K562 (cell line): ENCODE data around the gene KCNK4. TPM values are rescaled to one million over a fixed set of nuclear protein-coding genes. Genes with fewer than 3 reads are reported as not detected.

Source experiments
- ATAC-seq: fragments of 200-7000 bp; cut with Tn5 transposase; 3 replicates; pipeline ENCODE4 v1.9.1; 2020; ENCODE audit warnings: moderate library complexity
- BruUV-seq: library from RNA; stranded (reverse); fragments of 400-500 nt; replicated peaks from 2 replicates; lab custom pipeline; 2021; lab: Mats Ljungman, UMichigan
- CTCF ChIA-PET: fragments of 300-600 bp; formaldehyde crosslinking; extraction: SDS; loops from one replicate; lab custom pipeline; 2021; ENCODE audit warnings: low intra/inter-chr PET ratio; lab: Yijun Ruan, JAX
- POLR2A ChIA-PET: fragments of 300-600, 350-650 bp; sonication (Branson Sonifier 250); formaldehyde crosslinking; extraction: SDS; loops from one replicate; lab custom pipeline; 2021; ENCODE audit warnings: antibody characterized with exemption, inconsistent platforms; lab: Yijun Ruan, JAX
- DNase-seq, 4 experiments: peaks; one replicate each; pipeline versions ENCODE4 v3.0.0 to v3.0.0-alpha.2; 2011 to 2018; ENCODE audit warnings: low spot score in 3 of 4, mixed read lengths in 3 of 4; ENCODE audit errors: extremely low read depth in 1 of 4
- FAIRE-seq: peaks from 2 replicates; lab custom pipeline; 2011; peaks lifted over from hg19 to GRCh38; lab: Jason Lieb, UNC
- H2AFZ ChIP-seq: 2 replicates; pipeline ENCODE4 v1.6.0; 2011; ENCODE audit warnings: low read depth, low read length, control low read depth, inconsistent platforms
- H3K27ac ChIP-seq: fragments of 200-600 bp; 3 replicates; pipeline ENCODE4 v1.8.0; 2011; ENCODE audit warnings: low read depth, mild to moderate bottlenecking, control low read depth, inconsistent platforms, low read length, moderate library complexity, mixed read lengths; ENCODE audit errors: extremely low read depth
- H3K27me3 ChIP-seq, 2 experiments: fragments of 300-600 bp in 1 of 2; 2 replicates in 1 of 2; 3 replicates in 1 of 2; pipeline versions ENCODE4 v1.6.0 to v1.8.0; 2011; ENCODE audit warnings: inconsistent platforms in 2 of 2, low read length in 2 of 2, mild to moderate bottlenecking in 1 of 2, mixed read lengths in 1 of 2, moderate library complexity in 1 of 2; ENCODE audit not compliant: control insufficient read depth in 2 of 2, insufficient read depth in 2 of 2
- H3K36me3 ChIP-seq: fragments of 300-600 bp; 3 replicates; pipeline ENCODE4 v1.8.0; 2011; ENCODE audit warnings: mild to moderate bottlenecking, low read length, inconsistent platforms; ENCODE audit not compliant: control insufficient read depth, insufficient read depth
- H3K4me1 ChIP-seq, 2 experiments: fragments of 200-600 bp in 1 of 2; replicated peaks in 1 of 2; 2 replicates in 1 of 2; 3 replicates in 1 of 2; pipeline versions ENCODE4 v1.5.1 to v1.8.0; 2011; ENCODE audit warnings: inconsistent platforms in 2 of 2, low read length in 2 of 2, mild to moderate bottlenecking in 1 of 2, mixed read lengths in 1 of 2, moderate library complexity in 1 of 2; ENCODE audit not compliant: control insufficient read depth in 2 of 2, insufficient read depth in 2 of 2
- H3K4me2 ChIP-seq: 2 replicates; pipeline ENCODE4 v1.6.1; 2011; ENCODE audit warnings: low read length, control low read depth, inconsistent platforms, mixed read lengths; ENCODE audit not compliant: insufficient read depth
- H3K4me3 ChIP-seq: fragments of 200-600 bp; sonication (generic), shearing (Covaris generic); 2 replicates; pipeline ENCODE4 v1.5.1; 2016; ENCODE audit warnings: control low read depth, inconsistent platforms
- H3K79me2 ChIP-seq: fragments of 200-600 bp; 3 replicates; pipeline ENCODE4 v1.8.0; 2011; ENCODE audit warnings: low read length, inconsistent platforms; ENCODE audit not compliant: control insufficient read depth, insufficient read depth
- H3K9ac ChIP-seq, 2 experiments: 2 replicates each; pipeline versions ENCODE4 v1.6.0 to v1.6.1; 2011; ENCODE audit warnings: low read depth in 2 of 2, low read length in 2 of 2, control low read depth in 1 of 2, inconsistent platforms in 1 of 2, mild to moderate bottlenecking in 1 of 2, mixed read lengths in 1 of 2; ENCODE audit not compliant: insufficient read depth in 1 of 2
- H3K9me1 ChIP-seq: one replicate; pipeline ENCODE4 v1.6.0; 2011; ENCODE audit warnings: inconsistent platforms, mild to moderate bottlenecking, low read length, moderate library complexity; ENCODE audit not compliant: control insufficient read depth, insufficient read depth
- H3K9me3 ChIP-seq: replicated peaks from 2 replicates; pipeline ENCODE4 v1.5.1; 2011; ENCODE audit warnings: low read depth, low read length, inconsistent platforms; ENCODE audit not compliant: control insufficient read depth, insufficient read depth
- H4K20me1 ChIP-seq: replicated peaks from 2 replicates; pipeline ENCODE4 v1.6.1; 2011; ENCODE audit warnings: low read length, inconsistent platforms, mixed read lengths; ENCODE audit not compliant: control insufficient read depth, insufficient read depth
- BDP1 ChIP-seq: IDR thresholded peaks from 3 replicates; pipeline ENCODE4 v1.6.1; 2011; ENCODE audit not compliant: insufficient read length, insufficient read depth
- CHD4 ChIP-seq: fragments of 200-600 bp; sonication (generic); IDR thresholded peaks from 3 replicates; pipeline ENCODE4 v1.6.1; 2012; ENCODE audit warnings: low read depth, mild to moderate bottlenecking, mixed read lengths, low read length, inconsistent platforms; ENCODE audit not compliant: insufficient read depth, insufficient replicate concordance, poor library complexity, severe bottlenecking
- FOXA1 ChIP-seq: fragments of 450-650 bp; IDR thresholded peaks from 2 replicates; pipeline ENCODE4 v1.6.1; 2016; ENCODE audit warnings: mild to moderate bottlenecking, borderline replicate concordance
- NR2F6 ChIP-seq: fragments of 450-650 bp; formaldehyde crosslinking; IDR thresholded peaks from 2 replicates; pipeline ENCODE4 v1.4.0; 2020; ENCODE audit warnings: mild to moderate bottlenecking
- PRPF4 ChIP-seq: fragments of 200-400 bp; formaldehyde crosslinking; IDR thresholded peaks from one replicate; pipeline ENCODE4 v1.6.1; 2017; ENCODE audit warnings: low read length, low read depth, mild to moderate bottlenecking; ENCODE audit not compliant: insufficient read depth, poor library complexity, severe bottlenecking
- PTBP1 ChIP-seq: fragments of 200-400 bp; formaldehyde crosslinking; IDR thresholded peaks from 2 replicates; pipeline ENCODE4 v1.6.1; 2017; ENCODE audit warnings: low read depth, low read length
- ZBTB49 ChIP-seq: sonication (generic); formaldehyde crosslinking; IDR thresholded peaks from 2 replicates; pipeline ENCODE4 v1.8.0; 2022; ENCODE audit warnings: missing genetic modification reagents, mild to moderate bottlenecking, borderline replicate concordance
- ZKSCAN3 ChIP-seq: fragments of 250-450 bp; sonication (Bioruptor Pico); IDR thresholded peaks from 2 replicates; pipeline ENCODE4 v1.4.0; 2020
- ZNF12 ChIP-seq: sonication (generic); formaldehyde crosslinking; IDR thresholded peaks from 2 replicates; pipeline ENCODE4 v1.4.0; 2020; ENCODE audit warnings: mild to moderate bottlenecking, missing genetic modification reagents
- ZNF133 ChIP-seq: fragments of 250-450 bp; sonication (Bioruptor Pico); IDR thresholded peaks from 2 replicates; pipeline ENCODE4 v1.4.0; 2020; ENCODE audit warnings: mild to moderate bottlenecking
- WGBS: fragments of 100-300 bp; shearing (Covaris generic); methylation state at CpG from one replicate; pipeline ENCODE4 v1.1.6; 2016; ENCODE audit warnings: low coverage, mixed read lengths; ENCODE audit not compliant: insufficient coverage; ENCODE audit errors: missing lambda C conversion rate; 5-methylcytosine and 5-hydroxymethylcytosine counted together
- in situ Hi-C: fragments of 300-500 bp; cut with MboI; formaldehyde crosslinking; loops from 4 replicates; pipeline ENCODE4 v1.15.0; 2018; ENCODE audit warnings: inconsistent platforms, mixed read lengths
- intact Hi-C: fragments of 100-400 bp; cut with micrococcal nuclease; formaldehyde crosslinking; loops from 2 replicates; pipeline ENCODE4 v1.14.2; 2022
- polyA plus RNA-seq, 8 experiments: library from polyadenylated mRNA; depleted of rRNA in 4 of 8; stranded (reverse) in 5 of 8; unstranded in 3 of 8; fragments of >200 nt; fragmentation: Nextera tagmentation in 2 of 8; fragmentation: Illumina TruSeq in 1 of 8; extraction: Ambion mirVana in 2 of 8; extraction: Trizol in 1 of 8; gene quantifications; 2 replicates each; pipeline versions ENCODE4 v1.2.1 to v1.2.3, GENCODE V29; 2011 to 2014; ENCODE audit warnings: inconsistent platforms in 1 of 8, missing spikeins in 1 of 8
- total RNA-seq, 7 experiments: library from RNA; depleted of rRNA in 6 of 7; stranded (reverse); fragments of >200 nt in 6 of 7; fragmentation: Illumina TruSeq in 2 of 7; extraction: Trizol in 2 of 7; gene quantifications; 2 replicates each; pipeline versions ENCODE4 v1.2.1 to v1.2.3, GENCODE V29; 2011 to 2021; ENCODE audit warnings: low replicate concordance in 1 of 7
- TF ChIP-seq, protein P1 (sequence below): fragments of 200-800 bp; sonication (Bioruptor generic); IDR thresholded peaks from 2 replicates; pipeline ENCODE4 v1.6.1; 2016; ENCODE audit warnings: missing genetic modification characterization, missing compliant biosample characterization

The KCNK4 gene
- total and polyA plus RNA-seq, 9 of the 15 experiments (the other 6 are each of a cell fraction or from before 2014, with no cell fraction given), result not detected

DNA sequence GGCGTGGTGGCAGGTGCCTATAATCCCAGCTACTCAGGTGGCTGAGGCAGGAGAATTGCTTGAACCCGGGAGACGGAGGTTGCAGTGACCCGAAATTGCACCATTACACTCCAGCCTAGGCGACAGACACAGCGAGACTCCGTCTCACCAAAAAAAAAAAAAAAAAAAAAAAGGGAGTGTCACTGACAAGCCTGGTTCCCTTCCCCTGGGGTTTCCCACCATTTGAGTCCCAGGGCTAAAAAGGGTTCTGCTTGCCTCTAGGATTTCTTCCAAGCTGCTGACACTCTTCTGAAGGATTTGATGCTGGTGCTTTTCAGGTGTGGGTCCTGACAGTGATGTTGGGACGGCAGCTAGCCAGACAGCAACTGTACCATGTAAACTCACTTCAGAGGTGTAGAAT, 47.6 kb downstream of the KCNK4 start:
- H3K9me1 ChIP-seq, result no peaks in the 10 kb centered on the region
- H3K27ac ChIP-seq, result no peak overlapping the region
- H2AFZ ChIP-seq, result no peak overlapping the region
- H3K79me2 ChIP-seq, result no peaks in the 10 kb centered on the region
- CTCF ChIA-PET, result no interaction called here
- WGBS, result 62% methylated on average over 7 of the region's 8 CpGs
- DNase-seq (no peak), ATAC-seq (no peak), FAIRE-seq (no peak)
- POLR2A ChIA-PET, result interaction anchor here (1.0 to 1.4 kb wide), 2 partner anchors 17 to 133 kb away, joined by 3 to 4 read pairs; no protein-coding TSS in a partner anchor
- no TSS peak for BruUV-seq
- no peak overlapping the region for H3K4me3 ChIP-seq
- intact Hi-C loops (no loop called here), in situ Hi-C loops (no loop called here)
- H3K9me3 ChIP-seq, result no peaks in the 10 kb centered on the region
- TF ChIP-seq ZKSCAN3 (CRISPR knock-in tag) (no peak), BDP1 (no peak), ZBTB49 (CRISPR knock-in tag) (no peak), ZNF133 (no peak), PRPF4 (no peak), PTBP1 (no peak), ZNF12 (CRISPR knock-in tag) (no peak), CHD4 (no peak), FOXA1 (no peak), NR2F6 (no peak)
- TF ChIP-seq, protein P1, sequence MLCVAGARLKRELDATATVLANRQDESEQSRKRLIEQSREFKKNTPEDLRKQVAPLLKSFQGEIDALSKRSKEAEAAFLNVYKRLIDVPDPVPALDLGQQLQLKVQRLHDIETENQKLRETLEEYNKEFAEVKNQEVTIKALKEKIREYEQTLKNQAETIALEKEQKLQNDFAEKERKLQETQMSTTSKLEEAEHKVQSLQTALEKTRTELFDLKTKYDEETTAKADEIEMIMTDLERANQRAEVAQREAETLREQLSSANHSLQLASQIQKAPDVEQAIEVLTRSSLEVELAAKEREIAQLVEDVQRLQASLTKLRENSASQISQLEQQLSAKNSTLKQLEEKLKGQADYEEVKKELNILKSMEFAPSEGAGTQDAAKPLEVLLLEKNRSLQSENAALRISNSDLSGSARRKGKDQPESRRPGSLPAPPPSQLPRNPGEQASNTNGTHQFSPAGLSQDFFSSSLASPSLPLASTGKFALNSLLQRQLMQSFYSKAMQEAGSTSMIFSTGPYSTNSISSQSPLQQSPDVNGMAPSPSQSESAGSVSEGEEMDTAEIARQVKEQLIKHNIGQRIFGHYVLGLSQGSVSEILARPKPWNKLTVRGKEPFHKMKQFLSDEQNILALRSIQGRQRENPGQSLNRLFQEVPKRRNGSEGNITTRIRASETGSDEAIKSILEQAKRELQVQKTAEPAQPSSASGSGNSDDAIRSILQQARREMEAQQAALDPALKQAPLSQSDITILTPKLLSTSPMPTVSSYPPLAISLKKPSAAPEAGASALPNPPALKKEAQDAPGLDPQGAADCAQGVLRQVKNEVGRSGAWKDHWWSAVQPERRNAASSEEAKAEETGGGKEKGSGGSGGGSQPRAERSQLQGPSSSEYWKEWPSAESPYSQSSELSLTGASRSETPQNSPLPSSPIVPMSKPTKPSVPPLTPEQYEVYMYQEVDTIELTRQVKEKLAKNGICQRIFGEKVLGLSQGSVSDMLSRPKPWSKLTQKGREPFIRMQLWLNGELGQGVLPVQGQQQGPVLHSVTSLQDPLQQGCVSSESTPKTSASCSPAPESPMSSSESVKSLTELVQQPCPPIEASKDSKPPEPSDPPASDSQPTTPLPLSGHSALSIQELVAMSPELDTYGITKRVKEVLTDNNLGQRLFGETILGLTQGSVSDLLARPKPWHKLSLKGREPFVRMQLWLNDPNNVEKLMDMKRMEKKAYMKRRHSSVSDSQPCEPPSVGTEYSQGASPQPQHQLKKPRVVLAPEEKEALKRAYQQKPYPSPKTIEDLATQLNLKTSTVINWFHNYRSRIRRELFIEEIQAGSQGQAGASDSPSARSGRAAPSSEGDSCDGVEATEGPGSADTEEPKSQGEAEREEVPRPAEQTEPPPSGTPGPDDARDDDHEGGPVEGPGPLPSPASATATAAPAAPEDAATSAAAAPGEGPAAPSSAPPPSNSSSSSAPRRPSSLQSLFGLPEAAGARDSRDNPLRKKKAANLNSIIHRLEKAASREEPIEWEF (CRISPR knock-in tag), result no peak
- no peaks in the 10 kb centered on the region for H3K36me3 ChIP-seq
- H3K27me3 ChIP-seq, result no peaks in the 10 kb centered on the region
- H4K20me1 ChIP-seq, result no peaks in the 10 kb centered on the region; the same call in 1 of the 2 replicates
- no peak overlapping the region for H3K9ac ChIP-seq
- H3K4me2 ChIP-seq, result no peak overlapping the region
- peaks cover 37 to 62% of the 10 kb centered on the region in 2 experiments for H3K4me1 ChIP-seq
